HCT116 (cell line): ENCODE results near the gene HOXC12. TPM values are rescaled to one million over a fixed set of nuclear protein-coding genes. Genes with fewer than 3 reads are reported as not detected.

Experiments
- CEBPB ChIP-seq: IDR thresholded peaks from 2 replicates; pipeline ENCODE4 v1.6.1; 2012; ENCODE audit warnings: low read depth
- CTCF ChIP-seq, 3 experiments: fragments of 200-600 bp in 1 of 3; sonication (generic) in 1 of 3; IDR thresholded peaks in 2 of 3; conservative IDR thresholded peaks in 1 of 3; 2 replicates each; pipeline ENCODE4 v1.5.1; 2012 to 2017; ENCODE audit warnings: low read depth in 2 of 3, low read length in 2 of 3, antibody characterized with exemption in 1 of 3, borderline replicate concordance in 1 of 3, control low read depth in 1 of 3, mild to moderate bottlenecking in 1 of 3, mixed read lengths in 1 of 3, mixed run types in 1 of 3, moderate library complexity in 1 of 3; ENCODE audit not compliant: insufficient read depth in 1 of 3
- EGR1 ChIP-seq: IDR thresholded peaks from 2 replicates; pipeline ENCODE4 v1.6.1; 2012; ENCODE audit warnings: low read depth
- EZH2 ChIP-seq: fragments of 200-600 bp; sonication (generic); IDR thresholded peaks from 2 replicates; pipeline ENCODE4 v1.6.1; 2017; ENCODE audit warnings: antibody characterized with exemption, mixed run types
- POLR2A ChIP-seq: IDR thresholded peaks from 2 replicates; pipeline ENCODE4 v1.7.0; 2011; ENCODE audit warnings: borderline replicate concordance; ENCODE audit not compliant: insufficient read depth, insufficient read length; ENCODE audit errors: extremely low read depth
- RAD21 ChIP-seq: IDR thresholded peaks from 2 replicates; pipeline ENCODE4 v1.6.1; 2012; ENCODE audit warnings: low read depth, mild to moderate bottlenecking
- REST ChIP-seq: IDR thresholded peaks from 2 replicates; pipeline ENCODE4 v1.6.1; 2012; ENCODE audit warnings: low read depth
- TCF7L2 ChIP-seq: IDR thresholded peaks from 2 replicates; pipeline ENCODE4 v1.7.0; 2011; ENCODE audit warnings: borderline replicate concordance, inconsistent platforms; ENCODE audit not compliant: insufficient read depth, insufficient read length; ENCODE audit errors: extremely low read depth
- total RNA-seq: library from RNA; stranded (reverse); gene quantifications from one replicate; pipeline ENCODE4 v1.2.1, GENCODE V29; 2021; ENCODE audit not compliant: unreplicated experiment
- TF ChIP-seq, protein P1 (sequence below): IDR thresholded peaks from 2 replicates; pipeline ENCODE4 v1.6.1; 2012

Gene HOXC12
- total RNA-seq, 1 experiment from 2014 or later, result not detected

- TF ChIP-seq CTCF (IDR thresholded peaks at IDR 0.05 in 2 of 3, conservative IDR thresholded peaks at IDR 0.05 in 1 of 3; ENCODE audit: borderline replicate concordance in 1 of 3, insufficient read depth in 1 of 3, low read depth in 2 of 3, low read length in 2 of 3), result no peak
- TF ChIP-seq CEBPB, result no peak
- no peak for TF ChIP-seq EZH2
- no peak for TF ChIP-seq REST
- TF ChIP-seq, protein P1, sequence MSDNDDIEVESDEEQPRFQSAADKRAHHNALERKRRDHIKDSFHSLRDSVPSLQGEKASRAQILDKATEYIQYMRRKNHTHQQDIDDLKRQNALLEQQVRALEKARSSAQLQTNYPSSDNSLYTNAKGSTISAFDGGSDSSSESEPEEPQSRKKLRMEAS, result no peak
- no peak for TF ChIP-seq RAD21
- no peak for TF ChIP-seq EGR1
- no peak for TF ChIP-seq POLR2A
- no peak for TF ChIP-seq TCF7L2
These were observed 21.8 kb upstream of the HOXC12 start (continued) for GRCh38 chr12:53932915-53933314.
